Ascending aorta (tissue), 2 donors: ENCODE data around the gene SLC5A8. TPM values are rescaled to one million over a fixed set of nuclear protein-coding genes. Genes with fewer than 3 reads are reported as not detected.

ENCODE experiments used
- DNase-seq, 2 donors: peaks; one replicate each; pipeline ENCODE4 v3.0.0-alpha.2; 2019; ENCODE audit warnings: low spot score in 2 of 2
- H3K27ac ChIP-seq, 2 donors: fragments of 200-600 bp; sonication (generic); one replicate each; pipeline ENCODE4 v1.5.1; 2016 to 2017; ENCODE audit warnings: mild to moderate bottlenecking in 1 of 2
- H3K27me3 ChIP-seq: fragments of 200-600 bp; sonication (generic); one replicate; pipeline ENCODE4 v1.5.1; 2017
- H3K36me3 ChIP-seq, 2 donors: fragments of 200-600 bp; sonication (generic); one replicate each; pipeline ENCODE4 v1.5.1; 2016
- H3K4me1 ChIP-seq, 2 donors: fragments of 200-600 bp; sonication (generic); one replicate each; pipeline ENCODE4 v1.5.1; 2016 to 2017; ENCODE audit warnings: mild to moderate bottlenecking in 1 of 2
- H3K4me3 ChIP-seq, 2 donors: fragments of 200-600 bp; sonication (generic); one replicate each; pipeline ENCODE4 v1.5.1; 2016 to 2017; ENCODE audit warnings: mild to moderate bottlenecking in 1 of 2
- H3K9me3 ChIP-seq, 2 donors: fragments of 200-600 bp; sonication (generic); one replicate each; pipeline ENCODE4 v1.5.1; 2016
- intact Hi-C: fragments of 100-400 bp; cut with DNase I; formaldehyde crosslinking; loops from one replicate; pipeline ENCODE4 v1.15.1; 2023
- total RNA-seq: library from RNA; depleted of rRNA; stranded (reverse); fragments of >200 nt; gene quantifications from one replicate; pipeline ENCODE4 v1.1.0, GENCODE V29; 2016
- TF ChIP-seq, protein P1 (sequence below), 3 experiments: fragments of 200-600 bp in 2 of 3; fragments of 450-650 bp in 1 of 3; sonication (generic) in 2 of 3; IDR thresholded peaks; one replicate each; pipeline ENCODE4 v1.5.1; 2016 to 2019; ENCODE audit warnings: antibody characterized with exemption in 3 of 3, mild to moderate bottlenecking in 1 of 3, moderate library complexity in 1 of 3

The SLC5A8 gene
- total RNA-seq, 1 donor from 2014 or later = 0.11 TPM

DNA sequence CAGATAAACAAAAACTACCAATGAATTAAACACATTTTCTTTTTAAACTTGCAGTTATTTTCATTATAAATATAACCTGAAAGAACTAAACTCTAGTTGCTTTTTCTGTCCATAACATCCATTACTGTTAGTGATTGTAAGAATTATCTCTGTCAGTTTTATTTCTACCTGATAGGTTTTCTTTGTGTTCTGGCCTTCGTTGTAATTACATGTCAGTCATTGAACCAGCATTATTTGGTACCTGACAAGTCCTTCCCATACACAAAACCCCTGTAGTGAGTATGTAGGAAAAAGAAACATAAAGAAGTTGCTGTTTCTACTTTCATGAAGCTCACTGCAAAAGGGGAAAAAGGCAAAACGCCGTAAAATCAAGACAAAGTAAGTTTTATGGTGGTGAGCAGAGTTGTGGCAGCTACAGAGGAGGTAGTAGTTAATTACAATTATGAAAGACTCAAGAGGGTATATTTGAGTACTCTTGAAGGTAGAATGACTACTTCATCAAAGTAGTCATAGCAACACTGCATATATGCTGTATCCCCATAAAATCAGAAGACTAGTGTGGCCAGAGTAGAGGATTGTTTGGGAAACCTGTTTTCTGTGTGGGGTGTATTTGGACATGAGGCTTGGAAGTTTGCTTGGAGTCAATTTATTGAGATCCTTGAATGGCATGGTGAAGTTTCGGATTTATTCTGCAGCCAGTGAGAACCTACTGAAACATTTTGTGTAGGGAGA is 102.8 kb downstream of the SLC5A8 start:
- intact Hi-C loops = no loop called here
- H3K27ac ChIP-seq = no peak overlapping the region
- DNase-seq = no peak
- no peaks in the 10 kb centered on the region for H3K27me3 ChIP-seq
- TF ChIP-seq, protein P1, sequence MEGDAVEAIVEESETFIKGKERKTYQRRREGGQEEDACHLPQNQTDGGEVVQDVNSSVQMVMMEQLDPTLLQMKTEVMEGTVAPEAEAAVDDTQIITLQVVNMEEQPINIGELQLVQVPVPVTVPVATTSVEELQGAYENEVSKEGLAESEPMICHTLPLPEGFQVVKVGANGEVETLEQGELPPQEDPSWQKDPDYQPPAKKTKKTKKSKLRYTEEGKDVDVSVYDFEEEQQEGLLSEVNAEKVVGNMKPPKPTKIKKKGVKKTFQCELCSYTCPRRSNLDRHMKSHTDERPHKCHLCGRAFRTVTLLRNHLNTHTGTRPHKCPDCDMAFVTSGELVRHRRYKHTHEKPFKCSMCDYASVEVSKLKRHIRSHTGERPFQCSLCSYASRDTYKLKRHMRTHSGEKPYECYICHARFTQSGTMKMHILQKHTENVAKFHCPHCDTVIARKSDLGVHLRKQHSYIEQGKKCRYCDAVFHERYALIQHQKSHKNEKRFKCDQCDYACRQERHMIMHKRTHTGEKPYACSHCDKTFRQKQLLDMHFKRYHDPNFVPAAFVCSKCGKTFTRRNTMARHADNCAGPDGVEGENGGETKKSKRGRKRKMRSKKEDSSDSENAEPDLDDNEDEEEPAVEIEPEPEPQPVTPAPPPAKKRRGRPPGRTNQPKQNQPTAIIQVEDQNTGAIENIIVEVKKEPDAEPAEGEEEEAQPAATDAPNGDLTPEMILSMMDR (IDR thresholded peaks at IDR 0.05) = no peak
- no peaks in the 10 kb centered on the region for H3K9me3 ChIP-seq
- H3K4me1 ChIP-seq = no peaks in the 10 kb centered on the region
- no peak overlapping the region for H3K4me3 ChIP-seq
- H3K36me3 ChIP-seq = no peaks in the 10 kb centered on the region

Other genes starting within 250 kb of the SLC5A8 start
- gene UTP20, start 69.9 kb upstream of the SLC5A8 start, total RNA-seq = 8.0 TPM
- 16.0 TPM for gene ARL1, start 197.5 kb upstream of the SLC5A8 start, total RNA-seq